H1 (cell line): Measurements from ENCODE around the gene PCNX1. TPM values are rescaled to one million over a fixed set of nuclear protein-coding genes. Genes with fewer than 3 reads are reported as not detected.

Source experiments
- CTCF ChIA-PET: fragments of 300-600 bp; sonication (Branson Sonifier 250); formaldehyde crosslinking; loops from one replicate; lab custom pipeline; 2021; ENCODE audit not compliant: partially characterized antibody; lab: Charles Lee
- POLR2A ChIA-PET: fragments of 300-600 bp; sonication (Branson Sonifier 250); formaldehyde crosslinking; loops from one replicate; lab custom pipeline; 2021; ENCODE audit warnings: inconsistent platforms; ENCODE audit not compliant: partially characterized antibody; lab: Charles Lee
- DNase-seq, 2 experiments: peaks; one replicate each; pipeline versions ENCODE4 v3.0.0 to v3.0.0-alpha.2; 2010 to 2022; ENCODE audit warnings: low spot score in 2 of 2, low read depth in 1 of 2, mixed read lengths in 1 of 2
- FAIRE-seq: peaks from 2 replicates; lab custom pipeline; 2011; peaks lifted over from hg19 to GRCh38; lab: Jason Lieb, UNC
- H2AFZ ChIP-seq: 2 replicates; pipeline ENCODE4 v1.8.1; 2012; ENCODE audit warnings: low read length, inconsistent platforms
- H2AK5ac ChIP-seq: 2 replicates; pipeline ENCODE4 v1.6.1; 2013; ENCODE audit warnings: low read depth, low read length
- H2BK120ac ChIP-seq: replicated peaks from 2 replicates; pipeline ENCODE3; 2013; ENCODE audit warnings: low read depth, low read length, inconsistent platforms
- H2BK12ac ChIP-seq: 2 replicates; pipeline ENCODE4 v1.6.1; 2013; ENCODE audit warnings: low read depth, low read length
- H2BK15ac ChIP-seq: 2 replicates; pipeline ENCODE4 v1.6.1; 2013; ENCODE audit warnings: low read length
- H2BK20ac ChIP-seq: 2 replicates; pipeline ENCODE4 v1.6.1; 2013; ENCODE audit warnings: low read length
- H2BK5ac ChIP-seq: 2 replicates; pipeline ENCODE4 v1.6.1; 2013; ENCODE audit warnings: low read depth, low read length
- H3K14ac ChIP-seq: 2 replicates; pipeline ENCODE4 v1.6.1; 2013; ENCODE audit warnings: inconsistent platforms; ENCODE audit not compliant: insufficient read length
- H3K18ac ChIP-seq: 2 replicates; pipeline ENCODE4 v1.6.1; 2013; ENCODE audit warnings: low read length; ENCODE audit errors: extremely low read depth
- H3K23ac ChIP-seq: 2 replicates; pipeline ENCODE4 v1.6.1; 2013; ENCODE audit warnings: inconsistent platforms; ENCODE audit not compliant: insufficient read length
- H3K23me2 ChIP-seq: 2 replicates; pipeline ENCODE4 v1.6.1; 2013; ENCODE audit warnings: low read depth, low read length
- H3K27ac ChIP-seq: 2 replicates; pipeline ENCODE4 v1.6.1; 2011; ENCODE audit warnings: low read depth, low read length, inconsistent platforms
- H3K27me3 ChIP-seq, 4 experiments: replicated peaks in 1 of 4; 1 replicate in 1 of 4; 2 replicates in 3 of 4; pipeline versions ENCODE4 v1.6.1 to v1.8.1; 2011 to 2013; ENCODE audit warnings: low read length in 3 of 4, mild to moderate bottlenecking in 3 of 4, inconsistent platforms in 2 of 4, mixed read lengths in 2 of 4, moderate library complexity in 1 of 4; ENCODE audit not compliant: control insufficient read depth in 3 of 4, insufficient read depth in 3 of 4; ENCODE audit errors: extremely low read depth in 1 of 4
- H3K36me3 ChIP-seq, 4 experiments: 2 replicates each; pipeline versions ENCODE4 v1.6.1 to v1.8.1; 2011 to 2013; ENCODE audit warnings: mild to moderate bottlenecking in 4 of 4, low read length in 3 of 4, moderate library complexity in 2 of 4, control low read depth in 1 of 4, inconsistent platforms in 1 of 4; ENCODE audit not compliant: insufficient read depth in 4 of 4, control insufficient read depth in 2 of 4
- H3K4ac ChIP-seq: replicated peaks from 2 replicates; pipeline ENCODE3; 2013; ENCODE audit warnings: low read length, low read depth, mixed read lengths, inconsistent platforms; ENCODE audit not compliant: insufficient read length
- H3K4me1 ChIP-seq, 4 experiments: replicated peaks in 1 of 4; 1 replicate in 1 of 4; 2 replicates in 3 of 4; pipeline versions ENCODE4 v1.6.1 to v1.8.1; 2011 to 2013; ENCODE audit warnings: low read length in 3 of 4, inconsistent platforms in 2 of 4, mixed read lengths in 1 of 4; ENCODE audit not compliant: insufficient read depth in 4 of 4, control insufficient read depth in 3 of 4
- H3K4me2 ChIP-seq, 2 experiments: 2 replicates each; pipeline versions ENCODE4 v1.6.1 to v1.8.1; 2011 to 2013; ENCODE audit warnings: low read depth in 2 of 2, low read length in 2 of 2, control low read depth in 1 of 2, inconsistent platforms in 1 of 2, mild to moderate bottlenecking in 1 of 2; ENCODE audit not compliant: insufficient read depth in 1 of 2
- H3K4me3 ChIP-seq, 4 experiments: fragments of 200-600, 300-600 bp in 1 of 4; sonication (generic), shearing (Covaris generic), sonication (Bioruptor Twin) in 1 of 4; 2 replicates each; pipeline versions ENCODE4 v1.5.1 to v1.8.1; 2011 to 2016; ENCODE audit warnings: low read length in 4 of 4, low read depth in 3 of 4, control low read depth in 2 of 4, inconsistent platforms in 2 of 4, mild to moderate bottlenecking in 2 of 4, mixed read lengths in 1 of 4, moderate library complexity in 1 of 4; ENCODE audit not compliant: insufficient read depth in 2 of 4; ENCODE audit errors: extremely low read depth in 1 of 4
- H3K56ac ChIP-seq: replicated peaks from 2 replicates; pipeline ENCODE3; 2013; ENCODE audit warnings: low read depth, mild to moderate bottlenecking, mixed read lengths, low read length, inconsistent platforms; ENCODE audit not compliant: insufficient read length
- H3K79me1 ChIP-seq: 2 replicates; pipeline ENCODE4 v1.6.1; 2013; ENCODE audit warnings: low read depth, low read length, control low read depth
- H3K79me2 ChIP-seq, 2 experiments: 2 replicates each; pipeline versions ENCODE4 v1.6.1 to v1.8.1; 2012 to 2013; ENCODE audit warnings: low read length in 2 of 2, mild to moderate bottlenecking in 2 of 2, inconsistent platforms in 1 of 2; ENCODE audit not compliant: insufficient read depth in 2 of 2, control insufficient read depth in 1 of 2
- H3K9ac ChIP-seq, 4 experiments: replicated peaks in 1 of 4; 1 replicate in 1 of 4; 2 replicates in 3 of 4; pipeline versions ENCODE4 v1.6.1 to v1.8.1; 2011 to 2013; ENCODE audit warnings: low read depth in 3 of 4, low read length in 3 of 4, control low read depth in 2 of 4, mild to moderate bottlenecking in 2 of 4, moderate library complexity in 2 of 4, inconsistent platforms in 1 of 4; ENCODE audit errors: extremely low read depth in 1 of 4
- H3K9me3 ChIP-seq, 2 experiments: 2 replicates each; pipeline versions ENCODE4 v1.6.1 to v1.8.1; 2012 to 2013; ENCODE audit warnings: mild to moderate bottlenecking in 2 of 2, moderate library complexity in 2 of 2, control low read depth in 1 of 2, inconsistent platforms in 1 of 2, low read depth in 1 of 2, low read length in 1 of 2, mixed read lengths in 1 of 2; ENCODE audit not compliant: insufficient read depth in 2 of 2
- H4K20me1 ChIP-seq, 2 experiments: replicated peaks in 1 of 2; 2 replicates each; pipeline versions ENCODE3 to v1.8.1; 2011 to 2013; ENCODE audit warnings: inconsistent platforms in 2 of 2, low read length in 2 of 2, mild to moderate bottlenecking in 1 of 2; ENCODE audit not compliant: insufficient read depth in 2 of 2, control insufficient read depth in 1 of 2
- H4K5ac ChIP-seq: 2 replicates; pipeline ENCODE4 v1.6.1; 2013; ENCODE audit warnings: low read length, low read depth, mixed read lengths, inconsistent platforms; ENCODE audit not compliant: insufficient read length
- H4K8ac ChIP-seq: 2 replicates; pipeline ENCODE4 v1.8.0; 2013; ENCODE audit warnings: mild to moderate bottlenecking, moderate library complexity, low read length, inconsistent platforms; ENCODE audit not compliant: insufficient read depth; ENCODE audit errors: extremely low read depth
- H4K91ac ChIP-seq: replicated peaks from 2 replicates; pipeline ENCODE3; 2013; ENCODE audit warnings: low read length, mixed read lengths, inconsistent platforms; ENCODE audit not compliant: insufficient read length
- ASH2L ChIP-seq: fragments of 200-600, 300-600 bp; sonication (generic); IDR thresholded peaks from one replicate; pipeline ENCODE4 v1.7.1; 2017; ENCODE audit warnings: low read length
- BACH1 ChIP-seq: IDR thresholded peaks from 2 replicates; pipeline ENCODE4 v1.6.1; 2012; ENCODE audit warnings: low read length, improper control_type of control experiment
- EGR1 ChIP-seq: IDR thresholded peaks from 2 replicates; pipeline ENCODE4 v1.6.1; 2011; ENCODE audit warnings: low read depth, low read length, borderline replicate concordance
- EP300 ChIP-seq, 2 experiments: IDR thresholded peaks; 1 replicate in 1 of 2; 2 replicates in 1 of 2; pipeline ENCODE4 v1.6.1; 2011 to 2012; ENCODE audit warnings: low read depth in 2 of 2, low read length in 2 of 2, mild to moderate bottlenecking in 2 of 2, borderline replicate concordance in 1 of 2, inconsistent platforms in 1 of 2, moderate library complexity in 1 of 2
- KDM1A ChIP-seq: fragments of 200-600, 300-600 bp; sonication (generic); IDR thresholded peaks from 2 replicates; pipeline ENCODE4 v1.7.1; 2016; ENCODE audit warnings: mild to moderate bottlenecking, low read length, borderline replicate concordance
- PHF8 ChIP-seq: fragments of 200-600 bp; sonication (generic); conservative IDR thresholded peaks from 2 replicates; pipeline ENCODE4 v1.7.1; 2012; ENCODE audit warnings: low read depth, mild to moderate bottlenecking, inconsistent platforms, low read length, moderate library complexity
- SUZ12 ChIP-seq: fragments of 200-600 bp; sonication (generic); IDR thresholded peaks from 2 replicates; pipeline ENCODE4 v1.6.1; 2012; ENCODE audit warnings: mild to moderate bottlenecking, inconsistent platforms, low read length, moderate library complexity, mixed read lengths
- TEAD4 ChIP-seq: IDR thresholded peaks from 2 replicates; pipeline ENCODE4 v1.6.1; 2012; ENCODE audit warnings: low read depth, low read length, inconsistent platforms, mixed read lengths
- YY1 ChIP-seq: IDR thresholded peaks from 2 replicates; pipeline ENCODE4 v1.6.1; 2011; ENCODE audit warnings: low read depth, mild to moderate bottlenecking, low read length
- WGBS, 2 experiments: shearing (Covaris generic) in 1 of 2; methylation state at CpG; one replicate each; pipeline versions ENCODE4 v1.1.6 to v1.1.7; 2013 to 2015; ENCODE audit warnings: low lambda C conversion rate in 2 of 2, mixed read lengths in 2 of 2, inconsistent platforms in 1 of 2, low coverage in 1 of 2, missing lambda C conversion rate in 1 of 2; ENCODE audit not compliant: insufficient replicate concordance in 2 of 2, insufficient coverage in 1 of 2, insufficient read length in 1 of 2; ENCODE audit errors: extremely low coverage in 1 of 2, missing lambda C conversion rate in 1 of 2; 5-methylcytosine and 5-hydroxymethylcytosine counted together
- polyA plus RNA-seq, 7 experiments: library from polyadenylated mRNA; depleted of rRNA in 3 of 7; stranded (reverse) in 5 of 7; unstranded in 2 of 7; fragments of >200 nt in 5 of 7; fragments of 200-250 nt in 2 of 7; gene quantifications; 1 replicate in 5 of 7; 2 replicates in 1 of 7; 4 replicates in 1 of 7; pipeline versions ENCODE4 v1.2.1 to v1.2.3, GENCODE V29; 2011 to 2013; ENCODE audit warnings: missing spikeins in 2 of 7, mixed read lengths in 2 of 7
- total RNA-seq: library from RNA; stranded (reverse); fragmentation: NEBNext Ultra II Directional; extraction: Animal tissue kit (Norgen Biotek cat#: 25700); gene quantifications from 2 replicates; pipeline ENCODE4 v1.2.1, GENCODE V29; 2021

Gene PCNX1
- total and polyA plus RNA-seq, 2 of the 8 experiments (the other 6 are each of a cell fraction or from before 2014, with no cell fraction given), result 37.7 to 53.2 TPM

DNA sequence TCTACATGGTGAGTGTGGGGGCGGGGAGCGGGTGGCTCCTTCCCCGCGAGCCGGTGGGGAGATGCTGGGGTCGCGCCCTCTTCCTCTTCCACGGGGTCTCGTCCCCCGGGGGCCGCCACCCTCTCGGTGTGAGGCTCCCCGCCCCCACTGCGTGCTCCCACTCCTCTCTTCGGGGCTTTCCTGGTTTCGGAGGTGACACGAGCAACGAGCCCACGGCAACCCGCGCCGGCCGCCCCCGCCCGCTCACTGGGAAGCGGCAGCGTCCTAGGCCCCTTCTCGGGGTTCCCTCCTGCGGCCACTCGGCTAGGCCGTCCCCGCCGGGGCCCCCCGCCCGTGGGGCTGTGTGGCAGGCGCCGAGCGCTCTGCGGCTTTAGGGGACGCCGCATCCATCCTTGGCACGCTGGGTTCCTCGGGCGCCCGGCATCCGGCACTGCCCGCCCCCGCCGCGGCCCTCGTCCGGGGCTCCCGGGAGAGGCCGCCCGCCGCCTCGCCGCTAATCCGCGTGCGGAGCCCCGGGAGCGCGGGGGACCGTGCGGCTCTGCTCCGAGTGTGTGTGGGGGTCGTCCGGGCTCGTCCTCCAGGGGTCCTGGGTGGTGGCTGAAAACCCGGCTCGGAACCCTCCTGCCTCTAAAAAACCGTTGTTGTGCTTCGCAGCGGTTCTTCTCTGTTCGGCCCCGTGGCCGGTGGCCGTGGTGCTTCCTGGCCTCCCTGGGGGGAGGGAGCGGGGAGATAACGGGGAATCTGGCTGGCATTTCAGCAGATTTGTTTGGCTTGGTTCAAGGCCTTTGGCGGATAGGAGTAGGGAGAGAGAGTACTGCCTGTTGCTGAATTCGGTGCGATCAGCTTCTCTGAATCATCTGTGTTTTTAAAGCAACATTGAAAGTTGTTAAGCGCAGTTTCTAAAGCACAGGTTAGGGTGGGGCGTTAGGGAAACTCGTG lies 1.0 kb downstream of the PCNX1 start:
- H3K79me2 ChIP-seq, result peaks cover 23 to 50% of the 10 kb centered on the region in 2 experiments
- H3K27ac ChIP-seq, result peak overlapping the region; percentile 77; the same call in 1 of the 2 replicates
- H3K4me2 ChIP-seq, result peak overlapping the region; percentile 71 to 76
- H2BK15ac ChIP-seq, result no peak overlapping the region
- H4K91ac ChIP-seq, result peak overlapping the region; percentile 56
- H2AFZ ChIP-seq, result no peak overlapping the region
- H3K4ac ChIP-seq, result peak overlapping the region; percentile 5
- no peak overlapping the region for H3K14ac ChIP-seq
- no peak overlapping the region for H2AK5ac ChIP-seq
- no peaks in the 10 kb centered on the region for H3K9me3 ChIP-seq
- peak overlapping the region; percentile 2 for H3K56ac ChIP-seq
- peak; percentile 33 to 88 for DNase-seq
- peaks cover 0 to 9% (median 6%) of the 10 kb centered on the region in 4 experiments; a peak in 5 of 7 replicates for H3K4me1 ChIP-seq
- POLR2A ChIA-PET, result interaction anchor here (1.0 to 1.6 kb wide), 5 partner anchors 10 to 307 kb away, joined by 3 to 7 read pairs (median 3); partner anchors contain the start of gene MED6
- H2BK12ac ChIP-seq, result peak overlapping the region; percentile 7; the same call in 1 of the 2 replicates
- H3K23me2 ChIP-seq, result peaks cover 3% of the 10 kb centered on the region
- peak overlapping the region; percentile 23 for H4K5ac ChIP-seq
- CTCF ChIA-PET, result interaction anchor here (0.9 to 4.3 kb wide), 10 partner anchors 9 to 98 kb away, joined by 3 to 39 read pairs (median 6); no protein-coding TSS in a partner anchor
- H3K27me3 ChIP-seq, result 0 out of 7 replicates have a peak, but pooled peaks cover 0 to 4% (median 0%) of the 10 kb centered on the region in 4 experiments
- FAIRE-seq, result no peak
- peak overlapping the region; percentile 68; the same call in 1 of the 2 replicates for H4K8ac ChIP-seq
- no peak overlapping the region for H3K23ac ChIP-seq
- H2BK5ac ChIP-seq, result peak overlapping the region; percentile 79
- H2BK120ac ChIP-seq, result peak overlapping the region; percentile 16
- peak overlapping the region; percentile 62 to 97 (median 92) for H3K4me3 ChIP-seq
- H3K18ac ChIP-seq, result peak overlapping the region; percentile 62; the same call in 1 of the 2 replicates
- peaks cover 11% of the 10 kb centered on the region for H3K79me1 ChIP-seq
- H4K20me1 ChIP-seq, result peaks cover 2 to 19% of the 10 kb centered on the region in 2 experiments
- H2BK20ac ChIP-seq, result no peak overlapping the region
- H3K36me3 ChIP-seq, result no peaks in the 10 kb centered on the region
- 2% methylated on average over 60 of the region's 87 CpGs; no CpG with 5 or more reads in 1 of the 2 experiments for WGBS, 2 experiments
- peak overlapping the region; percentile 20 to 86 (median 80) for H3K9ac ChIP-seq
- TF ChIP-seq PHF8, result peak; percentile 56; the same call in 1 of the 2 replicates
- peak; percentile 49; the same call in 1 of the 2 replicates for TF ChIP-seq BACH1
- TF ChIP-seq KDM1A, result peak; percentile 34; the same call in 1 of the 2 replicates
- peak; percentile 99 for TF ChIP-seq ASH2L
- peak; percentile 71; the same call in 1 of the 2 replicates for TF ChIP-seq TEAD4
- 0 out of 2 replicates have a peak, but pooled peaks have one; percentile 20 for TF ChIP-seq YY1
- TF ChIP-seq SUZ12, result peak; percentile 50; the same call in 1 of the 2 replicates
- TF ChIP-seq EP300 (IDR thresholded peaks at IDR 0.05; ENCODE audit: borderline replicate concordance in 1 of 2, low read depth in 2 of 2, low read length in 2 of 2), result no peak
- no peak; the same call in 1 of the 2 replicates for TF ChIP-seq EGR1
